ENCODE data around the gene UPK1B. TPM values are rescaled to one million over a fixed set of nuclear protein-coding genes. Genes with fewer than 3 reads are reported as not detected.
A peak's percentile ranks its signal among the peaks of the same experiment; 100 is the strongest.
"Not testable (repeated sequence)": the region's sequence is repeated elsewhere in the genome, so short reads cannot be mapped to it uniquely, and the experiment has no call there.

Gene UPK1B
- 0.11 TPM for total RNA-seq
- long read RNA-seq, result 0 reads

DNA sequence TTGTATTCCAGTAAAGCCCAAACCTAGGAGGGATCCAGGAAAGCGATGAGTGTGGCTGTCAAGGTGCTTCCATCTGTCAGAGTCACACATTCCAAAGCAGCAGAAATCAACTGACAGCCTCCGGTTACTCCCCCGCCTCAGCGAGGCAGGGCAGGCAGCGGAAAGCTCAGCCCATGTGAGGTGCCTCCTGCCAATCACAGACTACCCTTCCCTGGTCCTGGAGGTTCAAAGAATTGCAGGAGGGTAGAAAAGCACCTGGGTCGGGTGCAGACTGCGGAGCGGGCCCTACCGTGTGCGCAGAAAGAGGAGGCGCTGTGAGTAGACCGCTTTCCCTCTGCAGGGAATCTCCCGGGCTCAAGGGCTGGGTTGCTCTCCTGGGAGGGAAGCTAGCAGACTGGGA lies at the start of gene UPK1B:
Gene UPK1B, plus strand, starts transcription at position 274 of the 400 bp plus-strand sequence. CDS start 13,144 bp downstream, outside the sequence.
- ATAC-seq, result no peak
- no peak for DNase-seq (ENCODE audit: missing footprints)
- intact Hi-C loops (cut with DNase I), result no loop called here

DNA sequence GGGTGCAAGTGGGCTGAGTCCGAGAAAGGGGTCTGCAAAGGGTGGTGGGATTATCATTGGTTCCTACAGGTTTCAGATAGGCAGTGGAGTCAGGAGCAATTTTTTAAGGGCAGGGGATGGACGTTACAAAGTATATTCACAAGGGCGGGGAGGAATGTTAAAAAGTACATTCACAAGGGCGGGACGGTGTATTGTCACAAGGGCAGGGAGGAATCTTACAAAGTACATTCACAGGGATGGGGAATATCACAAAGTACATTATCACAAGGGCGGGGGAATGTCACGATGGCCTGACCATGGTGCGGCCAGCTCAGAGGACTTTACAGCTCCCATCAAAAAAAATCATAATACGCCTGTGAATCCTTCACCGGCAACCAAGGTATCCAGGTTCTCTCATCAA lies 48.1 kb upstream of the UPK1B start:
- intact Hi-C loops (cut with DNase I), result no loop called here
- DNase-seq (ENCODE audit: missing footprints), result no peak
- no peak for ATAC-seq

- DNase-seq (ENCODE audit: missing footprints) (no peak), ATAC-seq (no peak)
- intact Hi-C loops (cut with DNase I), result no loop called here
These were observed 47.5 kb upstream of the UPK1B start for GRCh38 chr3:119125742-119126504.

DNA sequence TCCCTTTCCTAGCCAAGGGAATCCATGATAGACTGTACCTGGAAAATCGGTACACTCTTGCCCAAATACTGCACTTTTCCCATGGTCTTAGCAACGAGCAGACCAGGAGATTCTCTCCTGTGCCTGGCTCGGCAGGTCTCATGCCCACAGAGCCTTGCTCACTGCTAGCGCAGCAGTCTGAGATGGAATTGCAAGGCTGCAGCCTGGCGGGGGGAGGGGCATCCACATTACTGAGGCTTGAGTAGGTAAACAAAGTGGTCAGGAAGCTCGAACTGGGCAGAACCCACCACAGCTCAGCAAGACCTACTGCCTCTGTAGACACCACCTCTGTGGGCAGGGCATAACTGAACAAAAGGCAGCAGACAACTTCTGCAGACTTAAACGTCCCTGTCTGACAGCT lies 43.1 kb upstream of the UPK1B start:
- DNase-seq (ENCODE audit: missing footprints); ATAC-seq; intact Hi-C loops (cut with DNase I): not testable (repeated sequence)

GRCh38 chr3:119132291-119132690 lies 41.1 kb upstream of the UPK1B start:
- ATAC-seq; intact Hi-C loops (cut with DNase I); DNase-seq (ENCODE audit: missing footprints): not testable (repeated sequence)

GRCh38 chr3:119139360-119139759 lies 34.0 kb upstream of the UPK1B start:
- DNase-seq (ENCODE audit: missing footprints); intact Hi-C loops (cut with DNase I): not testable (repeated sequence)

DNA sequence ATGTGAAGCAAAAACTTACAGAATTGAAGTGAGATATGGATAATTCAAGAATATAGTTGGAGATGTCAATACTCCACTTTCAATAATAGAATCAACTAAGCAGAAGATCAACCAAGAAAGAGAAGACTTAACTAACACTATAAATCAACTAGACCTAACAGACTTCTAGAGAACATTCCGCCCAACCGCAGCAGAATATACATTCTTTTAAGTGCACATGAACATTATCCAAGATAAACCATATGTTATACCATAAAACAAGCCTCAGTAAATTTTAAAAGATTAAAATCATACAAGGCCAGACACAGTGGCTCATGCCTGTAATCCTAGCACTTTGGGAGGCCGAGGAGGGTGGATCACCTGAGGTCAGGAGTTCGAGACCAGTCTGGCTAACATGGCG lies 32.9 kb upstream of the UPK1B start:
- intact Hi-C loops (cut with DNase I), result no loop called here
- DNase-seq (ENCODE audit: missing footprints) (no peak), ATAC-seq (no peak)

More at GRCh38 chr3:119139360-119139759, 34.0 kb upstream of the UPK1B start:
- ATAC-seq, result not testable (repeated sequence)

DNA sequence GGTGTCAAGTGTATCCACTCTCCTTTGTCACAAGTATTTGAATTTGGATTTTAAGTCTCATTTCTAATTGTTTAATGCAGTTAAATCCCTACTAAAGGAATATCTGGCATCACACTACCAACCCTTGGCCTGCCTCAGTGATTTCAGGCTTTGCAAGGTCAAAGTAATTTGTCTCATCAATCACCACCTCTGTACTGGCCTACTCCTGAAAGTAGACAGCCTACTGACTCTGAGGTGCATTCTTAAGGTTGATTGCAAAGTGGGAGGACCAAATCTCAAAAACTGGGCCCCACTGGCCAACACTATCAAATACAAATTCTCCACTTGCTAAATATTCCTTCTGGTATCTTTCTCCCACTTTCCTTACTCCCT lies 28.3 kb upstream of the UPK1B start:
- no peak for ATAC-seq
- intact Hi-C loops (cut with DNase I), result loop anchor here (1.0 kb wide), 1 partner anchor 96 kb away; no protein-coding TSS in a partner anchor
- no peak for DNase-seq (ENCODE audit: missing footprints)

DNA sequence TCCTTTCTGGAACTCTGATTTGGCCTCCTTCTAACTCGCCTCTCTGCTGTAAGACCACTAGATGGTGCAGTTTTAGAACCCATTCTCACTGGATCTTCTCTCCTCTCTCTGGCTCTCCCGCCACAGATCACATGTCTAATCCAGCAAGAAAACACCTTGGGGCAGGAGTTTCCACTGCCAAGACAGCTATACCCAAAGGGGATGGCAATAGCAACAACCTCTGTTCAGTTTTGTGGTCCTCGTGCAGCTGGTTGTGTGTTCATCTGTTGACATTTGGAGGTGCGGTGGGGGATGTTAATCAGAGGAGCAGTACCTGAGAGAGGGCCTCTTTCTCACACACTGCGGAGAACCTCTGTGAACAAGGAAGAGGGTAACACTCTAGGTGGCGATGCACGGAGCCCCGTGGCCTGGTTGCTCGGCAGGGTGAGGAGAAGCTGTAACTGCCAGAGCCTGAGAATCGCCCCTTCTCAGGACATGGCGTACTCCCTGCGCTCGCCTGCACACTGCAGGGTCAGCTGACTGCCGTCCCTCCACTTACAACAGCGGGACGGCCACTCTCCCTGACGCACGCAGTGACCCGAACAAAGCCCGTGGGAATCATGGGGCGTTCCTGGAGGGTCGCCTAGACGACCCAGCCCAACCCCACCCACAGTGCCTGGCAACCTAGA lies 27.8 kb upstream of the UPK1B start, which contains the start of gene TEX55:
Gene TEX55, plus strand, starts transcription at position 666 of the 668 bp plus-strand sequence. CDS start 25 bp downstream, outside the sequence.
- DNase-seq (ENCODE audit: missing footprints) (no peak), ATAC-seq (peak; percentile 46)
- intact Hi-C loops (cut with DNase I), result loop anchor here (1.0 kb wide), 1 partner anchor 96 kb away; no protein-coding TSS in a partner anchor

- intact Hi-C loops (cut with DNase I), result no loop called here
- DNase-seq (ENCODE audit: missing footprints) (no peak), ATAC-seq (no peak)
These were observed 26.6 kb upstream of the UPK1B start for GRCh38 chr3:119146578-119147375.

- DNase-seq (ENCODE audit: missing footprints), result no peak
- no peak for ATAC-seq
- intact Hi-C loops (cut with DNase I), result no loop called here
These were observed 25.9 kb upstream of the UPK1B start for GRCh38 chr3:119147494-119147893.

DNA sequence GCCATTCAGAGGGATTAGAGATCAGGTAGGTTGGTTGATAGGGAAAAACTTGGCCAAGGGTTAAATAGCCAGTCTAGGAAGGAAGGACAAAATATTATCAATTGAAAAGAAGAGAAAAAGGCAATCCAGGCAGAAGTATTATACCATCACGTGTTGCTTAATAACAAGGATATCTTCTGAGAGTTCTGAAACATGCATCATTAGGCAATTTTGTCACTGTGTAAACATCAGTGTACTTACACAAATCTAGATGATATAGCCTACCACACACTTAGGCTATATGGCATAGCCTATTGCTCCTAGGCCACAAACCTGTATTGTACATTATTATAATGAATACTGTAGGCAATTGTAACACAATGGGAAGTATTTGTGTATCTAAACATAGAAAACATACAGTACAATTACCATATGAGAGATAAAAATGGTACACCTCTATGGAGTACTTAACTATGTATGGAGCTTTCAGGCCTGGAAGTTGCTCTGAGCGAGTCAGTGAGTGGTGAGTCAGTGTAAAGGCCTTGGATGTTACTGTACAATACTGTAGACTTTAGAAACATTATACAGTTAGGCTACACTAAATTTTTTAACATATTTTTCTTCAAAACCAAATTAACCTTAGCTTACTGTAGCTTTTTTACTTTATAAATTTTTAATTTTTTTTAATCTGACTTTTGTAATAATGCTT lies 24.8 kb upstream of the UPK1B start:
- intact Hi-C loops (cut with DNase I), result no loop called here
- ATAC-seq (no peak), DNase-seq (ENCODE audit: missing footprints) (no peak)

- DNase-seq (ENCODE audit: missing footprints) (no peak), ATAC-seq (no peak)
- intact Hi-C loops (cut with DNase I), result no loop called here
These were observed 23.9 kb upstream of the UPK1B start for GRCh38 chr3:119149484-119149883.

- ATAC-seq, result no peak
- intact Hi-C loops (cut with DNase I), result no loop called here
- no peak for DNase-seq (ENCODE audit: missing footprints)
These were observed 16.5 kb upstream of the UPK1B start for GRCh38 chr3:119156868-119157267.

DNA sequence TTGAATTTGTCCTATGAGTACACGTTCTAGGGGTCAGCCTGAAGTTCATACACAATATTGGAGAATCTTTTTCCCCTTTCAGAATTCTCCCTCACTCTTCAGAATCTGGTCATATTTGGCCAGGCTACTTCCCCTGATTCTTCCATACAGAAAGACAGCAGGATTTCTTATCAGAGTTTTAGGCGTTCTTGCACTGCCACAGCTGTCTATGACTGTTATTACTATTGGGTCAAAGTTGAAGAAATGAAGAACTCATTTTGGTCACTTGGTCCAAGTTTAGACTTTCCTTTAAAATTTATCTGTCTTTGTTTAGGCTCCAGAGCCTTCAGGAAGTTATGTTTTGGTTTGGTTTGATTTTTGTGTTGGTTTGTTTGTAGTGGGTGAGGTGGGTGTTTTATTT lies 15.4 kb upstream of the UPK1B start:
- intact Hi-C loops (cut with DNase I), result no loop called here
- ATAC-seq (no peak), DNase-seq (ENCODE audit: missing footprints) (no peak)

DNA sequence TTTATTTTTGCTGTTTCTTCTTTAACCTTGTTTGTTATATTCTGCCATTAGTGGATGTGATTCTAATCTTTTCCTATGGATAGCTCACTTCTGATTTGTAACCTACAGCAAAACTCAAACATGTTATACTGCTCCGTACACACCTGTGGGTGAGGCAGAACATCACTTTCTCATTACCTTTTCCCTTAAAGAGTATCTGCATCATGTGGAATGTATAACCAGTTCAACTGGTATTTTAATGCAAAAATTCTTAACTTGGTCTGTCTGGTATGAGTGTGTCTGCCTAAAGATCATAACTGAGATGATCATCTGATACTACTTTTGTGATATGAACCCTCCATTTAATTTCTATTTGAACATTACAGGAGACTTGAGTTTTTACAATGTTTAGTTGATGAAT lies 13.0 kb upstream of the UPK1B start:
- ATAC-seq (no peak), DNase-seq (ENCODE audit: missing footprints) (no peak)

DNA sequence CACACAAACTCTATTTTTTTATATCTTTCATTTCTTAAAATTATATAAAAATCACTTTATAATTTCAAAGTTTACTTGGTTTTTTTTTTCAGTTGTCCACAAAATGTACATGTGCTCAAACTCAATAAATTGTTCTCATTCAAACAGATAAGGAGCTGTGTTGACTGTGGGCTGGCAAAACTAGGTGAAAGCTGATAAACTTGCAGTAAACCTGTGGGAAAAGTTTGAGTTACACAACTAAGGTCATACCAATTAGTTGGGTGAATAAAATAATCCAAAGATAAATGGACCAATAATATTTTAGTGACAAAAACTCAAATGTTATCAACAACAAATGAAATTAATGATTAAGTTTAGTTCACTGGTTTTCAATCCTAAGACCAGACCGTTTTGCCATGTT lies 12.6 kb upstream of the UPK1B start:
- ATAC-seq (no peak), DNase-seq (ENCODE audit: missing footprints) (no peak)
- intact Hi-C loops (cut with DNase I), result no loop called here

More for the DNA sequence above, 13.0 kb upstream of the UPK1B start:
- intact Hi-C loops (cut with DNase I), result no loop called here

- no peak for DNase-seq (ENCODE audit: missing footprints)
- intact Hi-C loops (cut with DNase I), result no loop called here
- no peak for ATAC-seq
These were observed 12.2 kb upstream of the UPK1B start for GRCh38 chr3:119161240-119161639.

- DNase-seq (ENCODE audit: missing footprints); ATAC-seq; intact Hi-C loops (cut with DNase I): not testable (repeated sequence)
These were observed 8.7 kb upstream of the UPK1B start for GRCh38 chr3:119164745-119165144.

Measured in Right ventricle myocardium inferior (tissue), 1 donor.